Measurements from ENCODE around the gene ITPA.

ITPA gene

DNA sequence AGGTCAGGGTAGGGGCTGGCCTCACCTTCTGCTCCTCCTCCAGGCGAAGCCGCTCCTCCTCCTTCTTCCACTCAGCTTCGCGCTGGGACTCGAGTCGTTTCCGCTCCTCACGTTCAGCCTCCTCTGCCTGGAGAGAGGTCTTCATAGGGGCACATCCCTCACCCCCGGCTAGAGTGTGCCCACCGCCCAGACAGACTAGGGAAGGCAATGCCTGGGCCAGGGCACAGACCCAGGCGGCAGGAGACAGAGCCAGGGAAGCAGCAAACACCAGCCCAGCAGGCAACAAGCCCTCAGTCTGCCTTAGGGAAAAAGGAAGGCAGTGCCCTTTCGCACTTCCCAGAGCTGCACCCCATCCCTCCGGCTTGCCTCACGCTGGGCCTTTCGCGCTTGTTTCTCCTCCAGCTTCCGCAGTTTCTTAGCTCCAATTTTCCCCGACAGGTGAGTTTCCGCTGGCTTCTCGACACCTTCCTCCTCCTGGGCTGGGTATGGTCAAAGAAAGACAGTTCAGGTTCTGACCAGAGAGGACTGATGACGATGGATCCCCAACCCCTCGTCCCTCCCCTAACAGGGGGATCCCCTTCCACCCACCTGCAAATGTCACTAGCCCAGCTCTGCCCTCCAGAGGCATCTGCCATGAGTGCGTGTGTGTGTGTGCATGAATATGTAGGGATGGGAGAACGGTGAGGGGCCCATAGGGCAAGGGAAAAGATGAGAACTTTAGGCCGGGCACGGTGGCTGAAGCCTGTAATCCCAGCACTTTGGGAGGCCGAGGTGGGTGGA is 9.1 kb upstream of the ITPA start:
- TF ChIP-seq, protein P1, sequence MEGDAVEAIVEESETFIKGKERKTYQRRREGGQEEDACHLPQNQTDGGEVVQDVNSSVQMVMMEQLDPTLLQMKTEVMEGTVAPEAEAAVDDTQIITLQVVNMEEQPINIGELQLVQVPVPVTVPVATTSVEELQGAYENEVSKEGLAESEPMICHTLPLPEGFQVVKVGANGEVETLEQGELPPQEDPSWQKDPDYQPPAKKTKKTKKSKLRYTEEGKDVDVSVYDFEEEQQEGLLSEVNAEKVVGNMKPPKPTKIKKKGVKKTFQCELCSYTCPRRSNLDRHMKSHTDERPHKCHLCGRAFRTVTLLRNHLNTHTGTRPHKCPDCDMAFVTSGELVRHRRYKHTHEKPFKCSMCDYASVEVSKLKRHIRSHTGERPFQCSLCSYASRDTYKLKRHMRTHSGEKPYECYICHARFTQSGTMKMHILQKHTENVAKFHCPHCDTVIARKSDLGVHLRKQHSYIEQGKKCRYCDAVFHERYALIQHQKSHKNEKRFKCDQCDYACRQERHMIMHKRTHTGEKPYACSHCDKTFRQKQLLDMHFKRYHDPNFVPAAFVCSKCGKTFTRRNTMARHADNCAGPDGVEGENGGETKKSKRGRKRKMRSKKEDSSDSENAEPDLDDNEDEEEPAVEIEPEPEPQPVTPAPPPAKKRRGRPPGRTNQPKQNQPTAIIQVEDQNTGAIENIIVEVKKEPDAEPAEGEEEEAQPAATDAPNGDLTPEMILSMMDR (IDR thresholded peaks at IDR 0.05; ENCODE audit: control extremely low read depth, extremely low read depth, low read depth, missing control alignments) = no peak
- peak; percentile 15 for DNase-seq (ENCODE audit: extremely low spot score)
- CTCF ChIA-PET = interaction anchor here (1.1 to 1.3 kb wide), 2 partner anchors 18 to 76 kb away, joined by 3 to 5 read pairs; no protein-coding TSS in a partner anchor
- POLR2A ChIA-PET = interaction anchor here (1.1 kb wide), 1 partner anchor 11 kb away, joined by 3 read pairs; no protein-coding TSS in a partner anchor

DNA sequence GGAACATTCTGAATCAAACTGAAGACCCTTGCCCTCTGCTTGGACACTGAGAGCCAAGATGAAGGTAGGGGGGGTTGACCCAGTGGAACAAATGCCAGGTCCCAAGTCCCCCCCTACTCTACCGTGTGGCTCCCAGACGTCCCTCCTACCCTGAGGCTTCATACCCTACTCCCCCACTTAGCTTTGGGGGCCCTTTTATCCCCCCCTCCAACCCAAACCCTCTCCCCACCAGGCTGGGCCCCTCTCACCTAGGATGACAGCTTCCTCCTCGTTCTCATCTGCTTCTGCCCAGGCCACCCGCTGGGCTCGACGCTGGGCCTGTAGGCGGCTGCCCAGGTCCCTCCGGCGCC is 6.4 kb upstream of the ITPA start:
- POLR2A ChIA-PET = no interaction called here
- TF ChIP-seq, protein P1 (IDR thresholded peaks at IDR 0.05; ENCODE audit: control extremely low read depth, extremely low read depth, low read depth, missing control alignments) = no peak
- no peak for DNase-seq (ENCODE audit: extremely low spot score)
- CTCF ChIA-PET = interaction anchor here (1.2 to 1.8 kb wide), 3 partner anchors 11 to 16 kb away, joined by 3 to 6 read pairs (median 3); no protein-coding TSS in a partner anchor

DNA sequence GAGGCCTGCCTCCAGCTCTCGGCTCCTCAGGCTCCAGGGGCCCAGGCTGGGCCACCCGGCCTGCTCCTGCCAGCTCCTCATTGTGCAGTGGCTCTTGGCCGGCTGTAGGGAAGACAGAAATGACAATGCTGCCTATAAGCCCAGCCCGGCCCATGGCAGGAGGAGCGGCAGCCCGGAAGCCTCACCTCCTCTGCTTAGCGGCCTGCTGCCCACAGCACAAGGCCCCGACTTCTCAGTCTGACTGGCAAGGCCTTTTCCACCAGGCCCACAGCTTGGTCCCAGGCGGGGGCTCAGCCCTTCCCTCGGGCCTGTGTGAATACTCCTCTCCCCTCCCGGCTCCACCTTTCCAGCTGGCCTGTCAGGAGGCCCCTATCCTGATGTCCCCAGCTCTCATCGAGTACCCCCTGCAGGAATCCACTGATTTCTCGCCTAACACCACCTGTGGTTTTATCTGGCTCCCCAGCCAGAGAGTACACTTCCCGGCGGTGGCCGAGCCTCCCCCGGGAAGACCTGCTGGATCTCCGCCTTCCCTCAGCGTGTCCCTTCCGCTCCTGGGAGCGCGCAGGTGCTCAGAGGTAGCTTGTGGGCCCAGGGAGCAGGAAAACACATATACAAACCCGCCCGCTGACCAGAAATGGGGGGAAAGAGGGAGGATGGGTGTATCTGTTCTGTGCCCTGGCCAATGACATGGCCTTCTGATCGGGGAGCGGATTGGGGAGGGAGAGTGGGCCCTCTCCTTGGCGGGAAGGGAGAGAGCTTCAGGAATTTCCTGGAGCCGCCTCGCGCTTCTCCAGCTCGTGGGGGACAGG is 5.8 kb upstream of the ITPA start:
- CTCF ChIA-PET = interaction anchor here (1.2 to 1.8 kb wide), 3 partner anchors 10 to 16 kb away, joined by 3 to 6 read pairs (median 3); no protein-coding TSS in a partner anchor
- TF ChIP-seq, protein P1 (IDR thresholded peaks at IDR 0.05; ENCODE audit: control extremely low read depth, extremely low read depth, low read depth, missing control alignments) = no peak
- peak; percentile 58 for DNase-seq (ENCODE audit: extremely low spot score)
- POLR2A ChIA-PET = no interaction called here

DNA sequence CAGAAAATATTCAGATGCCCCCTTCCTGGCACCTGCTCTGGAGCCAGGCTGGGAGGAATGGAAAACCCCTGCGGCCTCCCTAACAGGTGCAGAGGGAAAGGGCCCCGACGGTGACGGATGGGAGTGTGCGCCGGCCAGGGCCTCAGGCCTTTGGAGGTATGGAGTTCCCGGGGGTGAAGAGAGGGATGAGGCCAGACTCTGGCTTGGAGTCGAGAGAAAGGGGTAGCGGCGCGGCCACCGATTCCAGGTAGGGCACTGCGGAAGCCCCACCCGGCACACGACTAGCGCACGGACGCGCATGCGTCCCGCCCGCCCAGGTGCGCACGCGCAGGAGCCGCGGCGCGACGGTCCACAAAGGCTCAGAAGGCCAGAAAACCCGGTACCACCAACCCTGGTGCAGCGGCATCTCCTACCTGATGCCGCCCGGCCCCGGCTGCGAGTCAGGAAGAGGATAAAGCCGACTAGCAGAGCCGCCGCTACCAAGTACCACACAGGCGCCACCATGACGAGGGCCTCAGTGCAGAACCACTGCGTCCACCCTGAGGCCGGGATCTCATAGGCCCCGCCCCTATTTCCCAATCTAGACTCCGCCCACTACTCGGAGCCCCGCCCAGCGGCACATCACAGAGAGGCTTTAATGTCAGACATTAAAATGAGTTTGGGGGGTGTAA is 5.0 kb upstream of the ITPA start, which contains the start of gene DDRGK1:
Gene DDRGK1 (minus strand): TSS at position 559 of the 671 bp plus-strand sequence. CDS start 55 bp downstream, at position 504.
- POLR2A ChIA-PET = no interaction called here
- CTCF ChIA-PET = interaction anchor here (1.3 to 1.8 kb wide), 2 partner anchors 9 to 15 kb away, joined by 3 to 6 read pairs; no protein-coding TSS in a partner anchor

DNA sequence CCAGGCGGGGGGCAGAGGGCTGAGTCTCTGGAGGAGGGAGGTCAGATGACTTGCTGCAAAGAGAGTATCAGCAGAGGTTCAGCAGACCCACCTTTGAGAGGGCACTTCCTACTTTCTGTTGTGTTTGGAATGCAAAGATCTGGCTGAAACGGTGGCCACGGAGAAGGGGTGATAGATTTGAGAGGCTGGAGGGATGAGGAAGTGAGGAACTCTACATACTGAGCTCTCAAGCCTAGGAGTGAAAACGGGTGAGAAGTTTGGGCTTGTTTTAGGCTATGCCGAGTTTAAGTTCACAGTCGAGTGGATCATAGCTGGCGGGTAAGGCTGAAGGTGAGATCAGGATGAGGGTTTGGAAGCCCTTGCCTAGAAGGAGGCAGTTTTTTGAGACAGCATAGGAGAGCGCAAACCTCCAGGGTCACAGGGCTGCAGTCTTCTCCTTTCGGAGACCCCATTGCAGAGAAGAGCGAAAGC is 477 bp upstream of the ITPA start:
- ChIA-PET POLR2A (no interaction called here), CTCF (interaction anchor here (1.1 to 3.7 kb wide), 4 partner anchors 10 to 155 kb away, joined by 3 to 20 read pairs (median 14); no protein-coding TSS in a partner anchor)
- TF ChIP-seq, protein P1 (IDR thresholded peaks at IDR 0.05; ENCODE audit: control extremely low read depth, extremely low read depth, low read depth, missing control alignments) = no peak
- DNase-seq (ENCODE audit: extremely low spot score) = no peak

More for the DNA sequence above, 5.0 kb upstream of the ITPA start, which contains the start of gene DDRGK1:
- peak; percentile 93 for DNase-seq (ENCODE audit: extremely low spot score)
- TF ChIP-seq, protein P1 (IDR thresholded peaks at IDR 0.05; ENCODE audit: control extremely low read depth, extremely low read depth, low read depth, missing control alignments) = no peak

Measured in GM10248 (cell line).